ENCODE results near the gene AQP5.

DNA sequence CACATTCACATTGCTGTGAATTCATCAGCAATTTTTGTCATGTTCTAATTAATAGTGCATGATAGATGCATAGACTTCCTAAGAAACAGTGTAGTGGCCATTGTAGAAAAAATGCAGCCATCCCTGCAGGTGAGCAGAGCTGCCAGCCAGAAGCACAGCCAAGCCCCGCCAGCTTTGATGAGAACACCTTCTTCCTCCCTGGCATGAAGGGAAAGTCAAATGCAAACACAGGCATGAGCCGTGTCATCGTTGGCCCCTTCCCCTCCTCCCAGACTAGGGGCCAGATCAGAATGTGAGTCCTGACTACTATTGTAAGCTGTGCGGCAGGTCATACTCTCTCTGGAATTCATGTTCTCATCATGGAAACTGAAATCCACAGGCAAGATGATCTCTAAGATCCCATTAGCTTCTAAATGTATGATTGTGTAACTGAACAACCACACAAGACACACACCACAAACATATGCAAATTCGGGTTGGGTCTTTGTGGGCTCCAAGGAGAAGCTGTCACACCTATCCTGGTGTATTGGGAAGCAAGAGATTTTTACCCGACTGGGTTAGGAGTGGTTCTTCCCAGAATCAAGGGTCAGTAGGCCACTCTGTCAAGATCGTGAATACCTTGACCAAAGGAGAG lies 14.0 kb upstream of the AQP5 start:
- TF ChIP-seq POLR2A (IDR thresholded peaks at IDR 0.05) (no peak), CTCF (IDR thresholded peaks at IDR 0.05) (no peak), POLR2AphosphoS5 (IDR thresholded peaks at IDR 0.05) (no peak)

Measured in gastroesophageal sphincter (tissue), 3 donors.